ENCODE results near the gene FAM110A.

- TF ChIP-seq POLR2AphosphoS5 (IDR thresholded peaks at IDR 0.05; ENCODE audit: insufficient read depth, low read depth, low read length) = no peak
- no peak for TF ChIP-seq EZH2 (IDR thresholded peaks at IDR 0.05; ENCODE audit: borderline replicate concordance, low read depth, low read length, severe bottlenecking)
Measured at GRCh38 chr20:881051-881782, 47.7 kb downstream of the FAM110A start.
